Stimulated activated CD4-positive, alpha-beta T cell treated with anti-CD3 and anti-CD28 coated beads, Interleukin-1b, Interleukin-23, amount 100 ng/mL, for 24 hours (primary cell): Measurements from ENCODE around the gene DRGX.

ENCODE experiments used
- DNase-seq, 4 experiments: peaks; one replicate each; pipeline ENCODE4 v3.0.0-alpha.2; 2020; ENCODE audit warnings: low read depth in 4 of 4, low spot score in 1 of 4

Gene DRGX

DNA sequence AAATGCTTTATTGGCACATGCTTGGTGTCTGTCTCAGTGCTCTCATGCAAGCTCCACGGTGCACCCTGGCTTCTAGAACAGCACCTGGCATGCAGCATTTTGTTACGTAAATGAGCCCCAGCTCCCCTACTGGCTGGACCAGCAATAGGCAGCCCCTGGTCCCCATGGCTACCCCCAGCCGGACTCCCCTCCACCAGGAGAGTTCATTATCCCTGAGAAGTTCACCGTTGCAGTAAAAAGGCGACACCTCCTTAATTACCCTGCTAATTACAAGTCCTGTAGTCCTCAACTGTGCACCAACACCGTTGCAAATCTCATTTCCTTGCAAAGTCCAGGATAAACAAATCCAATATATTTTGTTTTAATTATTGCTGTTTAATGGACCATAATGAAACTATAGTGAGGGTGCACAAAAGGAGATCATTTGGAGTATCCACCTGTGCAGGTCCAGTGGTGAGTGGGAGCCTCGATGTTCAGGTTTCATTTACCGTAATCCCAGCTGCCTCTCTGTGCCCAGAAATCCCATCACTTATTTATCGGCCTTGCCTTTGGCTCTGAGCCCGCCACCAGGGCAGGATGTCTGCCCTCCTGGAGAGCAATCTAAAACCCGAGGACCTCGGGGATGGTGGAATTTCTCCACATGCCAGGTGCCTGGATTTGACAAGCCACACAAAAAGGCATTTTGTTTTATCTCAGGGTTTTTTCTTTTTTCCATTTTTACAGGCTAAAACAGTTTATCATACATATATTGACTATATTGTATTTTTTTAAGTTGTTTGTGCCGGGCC, 12.8 kb upstream of the DRGX start:
- no peak for DNase-seq

- peak; percentile 34 to 60 (median 46) for DNase-seq
Observed at GRCh38 chr10:49407552-49408137, 11.8 kb upstream of the DRGX start.

- no peak for DNase-seq
Observed at GRCh38 chr10:49407151-49407550, 11.3 kb upstream of the DRGX start.

- no peak for DNase-seq
Observed at GRCh38 chr10:49404321-49404878, 8.5 kb upstream of the DRGX start.

DNA sequence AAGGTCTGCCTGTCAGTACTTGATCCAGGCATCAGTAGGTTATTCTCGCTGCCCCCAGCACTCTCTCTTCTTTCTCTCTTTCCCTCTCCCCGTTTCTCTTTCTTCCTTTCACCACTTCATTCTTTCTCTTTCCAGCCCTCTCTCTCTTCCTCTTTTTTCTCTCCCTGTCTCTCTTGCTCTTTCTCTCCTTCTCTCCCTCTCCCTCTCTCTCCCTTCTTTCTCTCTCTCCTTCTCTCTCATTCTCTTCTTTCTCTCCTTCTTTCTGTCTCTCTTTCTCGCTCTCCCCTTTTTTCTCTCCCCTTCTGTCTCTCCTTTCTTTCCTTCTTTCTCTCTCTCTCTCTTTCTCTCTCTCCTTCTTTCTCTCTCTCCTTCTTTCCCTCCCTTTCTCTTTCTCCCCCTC, 7.5 kb upstream of the DRGX start:
- no peak for DNase-seq

GRCh38 chr10:49400365-49400764, 4.5 kb upstream of the DRGX start:
- no peak for DNase-seq

DNA sequence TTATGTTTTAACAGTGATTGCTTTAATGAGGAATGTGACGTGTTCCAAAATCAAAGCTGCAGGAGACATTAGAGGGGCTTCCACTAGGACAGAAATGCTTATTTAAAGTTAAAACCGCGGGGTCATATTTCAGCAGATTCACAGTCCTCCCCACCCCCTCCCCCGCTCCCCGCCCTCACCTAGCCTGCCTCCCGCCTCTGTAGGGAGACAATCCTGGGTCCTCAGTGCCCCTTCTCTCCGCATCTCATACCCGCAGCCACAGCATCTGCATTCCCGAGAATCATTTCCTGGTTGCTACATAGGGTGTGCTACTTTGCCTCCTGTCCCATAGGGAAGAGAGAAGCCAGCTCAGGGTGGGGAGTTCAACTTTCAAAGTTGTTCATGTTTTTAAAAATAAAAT, 3.1 kb upstream of the DRGX start:
- DNase-seq, result no peak

- peak; percentile 5 to 43 (median 18) for DNase-seq
Observed at GRCh38 chr10:49398000-49398861, 2.3 kb upstream of the DRGX start.

GRCh38 chr10:49397036-49397999, 1.4 kb upstream of the DRGX start:
- no peak for DNase-seq

GRCh38 chr10:49396666-49396999, 744 bp upstream of the DRGX start:
- DNase-seq, result no peak

DNA sequence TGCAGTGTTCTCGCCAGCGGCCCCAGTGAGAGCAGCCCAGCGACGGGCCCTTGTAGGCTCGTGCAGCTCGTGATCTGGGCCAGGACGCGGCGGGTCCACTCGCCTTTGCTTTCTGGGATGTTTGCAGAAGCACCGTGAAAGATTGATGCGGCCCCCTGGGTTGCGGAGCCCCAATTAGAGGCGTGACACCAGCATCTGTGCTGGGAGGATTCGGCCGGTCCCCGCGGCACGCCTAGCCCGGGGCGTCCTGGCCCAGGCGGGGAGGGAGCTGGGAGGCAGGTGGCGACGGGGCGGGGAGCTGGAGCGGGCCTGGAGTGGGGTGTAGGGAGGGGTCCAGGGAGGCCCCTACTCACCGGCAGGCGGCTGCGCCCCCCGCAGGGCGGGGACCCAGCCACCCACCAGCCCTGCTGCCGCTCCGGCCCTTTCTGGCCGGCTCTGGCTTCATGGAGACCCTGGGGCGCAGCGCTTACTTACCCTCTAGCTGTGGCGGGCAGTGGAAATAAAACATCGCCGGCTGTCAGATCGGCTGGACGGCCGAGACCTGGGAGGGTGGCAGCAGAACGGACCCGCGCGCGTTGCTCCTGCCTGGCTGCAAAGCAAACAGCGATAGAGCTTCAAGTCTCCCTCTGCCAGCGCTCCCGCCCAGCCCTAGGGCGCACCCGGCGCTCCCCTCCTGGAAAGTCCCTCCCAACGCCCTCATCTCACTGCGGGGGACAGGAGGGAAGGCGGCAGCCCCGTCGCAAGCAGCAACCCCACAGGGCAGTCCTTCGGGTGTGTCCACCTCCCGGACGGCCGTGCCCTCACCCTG, 752 bp downstream of the DRGX start:
- DNase-seq, result no peak

- DNase-seq, result no peak
Observed at GRCh38 chr10:49393757-49394156, 2.1 kb downstream of the DRGX start.

DNA sequence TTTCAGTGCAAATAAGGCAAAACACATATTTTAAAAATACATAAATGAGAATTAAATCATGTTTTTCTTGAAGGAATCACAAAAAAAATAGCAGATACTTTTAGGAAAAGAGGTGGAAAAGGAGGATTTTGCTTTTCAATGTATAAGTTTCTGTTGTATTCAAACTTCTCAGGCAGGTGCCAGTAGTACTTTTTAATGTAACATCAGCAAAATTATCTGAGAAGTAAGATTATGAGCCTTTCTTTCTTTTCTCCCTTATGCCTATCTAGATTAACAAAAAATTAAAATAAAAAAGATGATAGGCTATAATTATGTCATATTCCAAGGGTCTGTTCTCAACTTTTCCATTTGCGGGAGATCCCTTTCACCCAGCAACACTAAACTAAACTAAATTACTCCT, 2.6 kb downstream of the DRGX start:
- no peak for DNase-seq

- DNase-seq, result no peak
Observed at GRCh38 chr10:49389361-49389933, 6.4 kb downstream of the DRGX start.

- no peak for DNase-seq
Observed at GRCh38 chr10:49388161-49388560, 7.7 kb downstream of the DRGX start.

DNA sequence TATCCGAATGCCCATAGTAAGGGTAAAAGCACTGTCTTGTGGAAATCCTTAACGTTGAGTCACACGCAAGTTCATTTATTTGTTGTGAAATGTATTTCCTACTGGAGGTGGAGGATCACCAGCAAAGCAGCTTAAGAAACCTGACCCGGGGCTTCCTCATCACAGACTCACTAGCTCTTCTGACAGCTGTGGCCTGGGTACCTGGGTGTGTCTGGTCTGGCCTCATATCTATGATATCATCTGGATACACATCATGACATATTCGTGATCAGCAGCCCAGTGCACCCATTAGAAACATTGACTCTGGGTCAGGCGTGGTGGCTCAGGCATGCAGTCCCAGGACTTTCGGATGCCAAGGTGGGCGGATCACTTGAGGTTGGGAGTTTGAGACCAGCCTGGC, 8.8 kb downstream of the DRGX start:
- no peak for DNase-seq

DNA sequence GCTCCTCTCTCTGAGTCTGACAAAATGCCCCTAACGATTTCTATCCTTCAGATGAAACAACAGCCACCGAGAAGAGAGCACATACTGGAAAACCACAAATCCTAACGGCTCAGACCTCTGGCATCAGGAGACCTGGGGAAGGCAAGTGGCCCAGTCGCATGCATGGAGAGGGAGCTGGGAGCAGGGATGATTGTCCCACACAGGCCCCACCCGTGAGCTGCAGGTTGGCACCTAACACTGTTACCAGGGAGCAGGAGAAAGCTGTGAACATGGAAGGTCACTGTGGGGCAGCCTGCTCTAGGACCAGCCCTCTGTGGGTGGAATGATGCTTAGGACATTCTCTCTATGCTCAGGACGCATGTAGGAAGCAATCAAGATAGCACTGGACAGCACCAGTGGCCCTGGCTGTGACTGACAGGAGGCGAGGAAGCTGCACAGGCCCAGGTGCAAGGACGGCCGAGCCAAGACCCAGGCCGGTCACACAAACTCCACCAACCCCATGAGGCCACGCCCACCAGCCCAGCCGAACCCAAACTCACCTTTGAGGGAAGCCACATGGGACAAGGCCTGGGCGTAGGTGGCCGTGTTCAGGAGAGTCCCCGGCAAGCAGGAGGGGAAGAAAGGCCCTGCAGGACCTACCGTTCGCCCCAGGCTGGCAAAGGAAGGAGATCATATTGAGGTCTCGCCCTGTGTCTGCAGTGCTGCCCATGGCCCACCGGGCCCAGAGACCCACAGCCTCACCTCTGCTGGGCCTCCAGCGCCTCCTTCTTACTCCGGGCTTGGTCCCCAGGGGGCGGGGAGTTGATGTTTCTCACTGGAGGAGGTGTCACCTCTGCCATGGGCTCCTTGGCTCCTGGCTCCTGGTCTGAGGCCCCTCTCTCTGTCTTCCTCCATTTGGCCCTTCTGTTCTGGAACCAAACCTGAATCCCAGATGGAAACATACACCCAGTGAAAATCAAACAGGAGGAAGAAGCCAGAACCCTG, 9.7 kb downstream of the DRGX start:
- DNase-seq, result no peak

DNA sequence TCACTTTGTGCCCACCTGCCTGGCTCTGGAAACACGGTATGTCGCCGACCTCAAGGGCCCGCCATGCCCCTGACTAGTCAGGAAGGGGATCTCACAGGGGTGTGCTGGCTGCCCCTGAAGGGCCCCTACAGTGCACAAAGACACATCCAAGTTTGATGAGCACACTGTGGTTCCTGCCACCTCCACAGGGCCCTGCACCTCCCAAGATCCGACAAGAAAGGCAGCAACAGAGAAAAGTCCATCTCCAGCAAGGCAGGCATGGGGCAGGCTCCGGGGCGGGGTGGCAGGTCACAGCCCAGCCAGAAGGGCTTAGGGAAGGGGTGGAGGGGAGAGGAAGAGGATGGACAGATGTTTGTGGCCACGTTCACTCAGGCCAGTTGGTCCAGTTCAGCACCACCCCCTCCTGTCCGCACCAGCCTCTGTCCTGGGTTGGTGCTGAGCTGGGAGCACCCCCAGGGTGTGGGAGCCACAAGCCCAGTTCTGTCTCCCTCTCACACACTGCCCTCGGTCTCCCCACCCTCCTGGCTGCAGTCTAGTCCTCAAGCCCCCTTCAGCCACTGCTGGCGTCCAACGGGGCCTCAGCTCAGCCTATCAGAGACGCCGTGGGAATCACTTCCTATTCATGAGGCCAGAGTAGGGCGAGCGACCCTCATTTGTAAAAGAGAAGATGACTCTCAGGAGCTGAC, 11.5 kb downstream of the DRGX start:
- DNase-seq, result no peak
